K562 (cell line): ENCODE results near the gene DGCR8. TPM values are rescaled to one million over a fixed set of nuclear protein-coding genes. Genes with fewer than 3 reads are reported as not detected.

Source experiments
- ATAC-seq: fragments of 200-7000 bp; cut with Tn5 transposase; 3 replicates; pipeline ENCODE4 v1.9.1; 2020; ENCODE audit warnings: moderate library complexity
- BruUV-seq: library from RNA; stranded (reverse); fragments of 400-500 nt; replicated peaks from 2 replicates; lab custom pipeline; 2021; lab: Mats Ljungman, UMichigan
- CTCF ChIA-PET: fragments of 300-600 bp; formaldehyde crosslinking; extraction: SDS; loops from one replicate; lab custom pipeline; 2021; ENCODE audit warnings: low intra/inter-chr PET ratio; lab: Yijun Ruan, JAX
- POLR2A ChIA-PET: fragments of 300-600, 350-650 bp; sonication (Branson Sonifier 250); formaldehyde crosslinking; extraction: SDS; loops from one replicate; lab custom pipeline; 2021; ENCODE audit warnings: antibody characterized with exemption, inconsistent platforms; lab: Yijun Ruan, JAX
- DNase-seq, 4 experiments: peaks; one replicate each; pipeline versions ENCODE4 v3.0.0 to v3.0.0-alpha.2; 2011 to 2018; ENCODE audit warnings: low spot score in 3 of 4, mixed read lengths in 3 of 4; ENCODE audit errors: extremely low read depth in 1 of 4
- FAIRE-seq: peaks from 2 replicates; lab custom pipeline; 2011; peaks lifted over from hg19 to GRCh38; lab: Jason Lieb, UNC
- H2AFZ ChIP-seq: 2 replicates; pipeline ENCODE4 v1.6.0; 2011; ENCODE audit warnings: low read depth, low read length, control low read depth, inconsistent platforms
- H3K27ac ChIP-seq: fragments of 200-600 bp; 3 replicates; pipeline ENCODE4 v1.8.0; 2011; ENCODE audit warnings: low read depth, mild to moderate bottlenecking, control low read depth, inconsistent platforms, low read length, moderate library complexity, mixed read lengths; ENCODE audit errors: extremely low read depth
- H3K27me3 ChIP-seq, 2 experiments: fragments of 300-600 bp in 1 of 2; 2 replicates in 1 of 2; 3 replicates in 1 of 2; pipeline versions ENCODE4 v1.6.0 to v1.8.0; 2011; ENCODE audit warnings: inconsistent platforms in 2 of 2, low read length in 2 of 2, mild to moderate bottlenecking in 1 of 2, mixed read lengths in 1 of 2, moderate library complexity in 1 of 2; ENCODE audit not compliant: control insufficient read depth in 2 of 2, insufficient read depth in 2 of 2
- H3K36me3 ChIP-seq: fragments of 300-600 bp; 3 replicates; pipeline ENCODE4 v1.8.0; 2011; ENCODE audit warnings: mild to moderate bottlenecking, low read length, inconsistent platforms; ENCODE audit not compliant: control insufficient read depth, insufficient read depth
- H3K4me1 ChIP-seq, 2 experiments: fragments of 200-600 bp in 1 of 2; replicated peaks in 1 of 2; 2 replicates in 1 of 2; 3 replicates in 1 of 2; pipeline versions ENCODE4 v1.5.1 to v1.8.0; 2011; ENCODE audit warnings: inconsistent platforms in 2 of 2, low read length in 2 of 2, mild to moderate bottlenecking in 1 of 2, mixed read lengths in 1 of 2, moderate library complexity in 1 of 2; ENCODE audit not compliant: control insufficient read depth in 2 of 2, insufficient read depth in 2 of 2
- H3K4me2 ChIP-seq: 2 replicates; pipeline ENCODE4 v1.6.1; 2011; ENCODE audit warnings: low read length, control low read depth, inconsistent platforms, mixed read lengths; ENCODE audit not compliant: insufficient read depth
- H3K4me3 ChIP-seq: fragments of 200-600 bp; sonication (generic), shearing (Covaris generic); 2 replicates; pipeline ENCODE4 v1.5.1; 2016; ENCODE audit warnings: control low read depth, inconsistent platforms
- H3K79me2 ChIP-seq: fragments of 200-600 bp; 3 replicates; pipeline ENCODE4 v1.8.0; 2011; ENCODE audit warnings: low read length, inconsistent platforms; ENCODE audit not compliant: control insufficient read depth, insufficient read depth
- H3K9ac ChIP-seq, 2 experiments: 2 replicates each; pipeline versions ENCODE4 v1.6.0 to v1.6.1; 2011; ENCODE audit warnings: low read depth in 2 of 2, low read length in 2 of 2, control low read depth in 1 of 2, inconsistent platforms in 1 of 2, mild to moderate bottlenecking in 1 of 2, mixed read lengths in 1 of 2; ENCODE audit not compliant: insufficient read depth in 1 of 2
- H3K9me1 ChIP-seq: one replicate; pipeline ENCODE4 v1.6.0; 2011; ENCODE audit warnings: inconsistent platforms, mild to moderate bottlenecking, low read length, moderate library complexity; ENCODE audit not compliant: control insufficient read depth, insufficient read depth
- H3K9me3 ChIP-seq: replicated peaks from 2 replicates; pipeline ENCODE4 v1.5.1; 2011; ENCODE audit warnings: low read depth, low read length, inconsistent platforms; ENCODE audit not compliant: control insufficient read depth, insufficient read depth
- H4K20me1 ChIP-seq: replicated peaks from 2 replicates; pipeline ENCODE4 v1.6.1; 2011; ENCODE audit warnings: low read length, inconsistent platforms, mixed read lengths; ENCODE audit not compliant: control insufficient read depth, insufficient read depth
- ATF1 ChIP-seq, 2 experiments: fragments of 450-650 bp in 1 of 2; IDR thresholded peaks; 2 replicates each; pipeline ENCODE4 v1.6.1; 2016; ENCODE audit warnings: missing compliant biosample characterization in 1 of 2, missing genetic modification characterization in 1 of 2
- DPF2 ChIP-seq: fragments of 450-650 bp; IDR thresholded peaks from 2 replicates; pipeline ENCODE4 v1.6.1; 2016
- FOS ChIP-seq: IDR thresholded peaks from 3 replicates; pipeline ENCODE4 v1.6.1; 2011; ENCODE audit not compliant: insufficient read length; ENCODE audit errors: extremely low read depth
- NCOA1 ChIP-seq: fragments of 450-650 bp; IDR thresholded peaks from 2 replicates; pipeline ENCODE4 v1.6.1; 2016; ENCODE audit warnings: low read depth
- RHOXF2B ChIP-seq: fragments of 250-450 bp; sonication (Bioruptor Pico); conservative IDR thresholded peaks from 2 replicates; pipeline ENCODE4 v1.5.1; 2021
- SIRT6 ChIP-seq: IDR thresholded peaks from one replicate; pipeline ENCODE4 v1.6.1; 2012; ENCODE audit warnings: low read depth, mild to moderate bottlenecking, control low read depth, inconsistent platforms, low read length, moderate library complexity
- ZBTB1 ChIP-seq: sonication (generic); formaldehyde crosslinking; IDR thresholded peaks from 2 replicates; pipeline ENCODE4 v1.8.1; 2023; ENCODE audit warnings: missing genetic modification reagents, low read depth, mild to moderate bottlenecking, borderline replicate concordance
- ZKSCAN8 ChIP-seq: fragments of 200-800 bp; sonication (Bioruptor generic); IDR thresholded peaks from 2 replicates; pipeline ENCODE4 v1.6.1; 2016; ENCODE audit warnings: missing genetic modification characterization, missing compliant biosample characterization
- WGBS: fragments of 100-300 bp; shearing (Covaris generic); methylation state at CpG from one replicate; pipeline ENCODE4 v1.1.6; 2016; ENCODE audit warnings: low coverage, mixed read lengths; ENCODE audit not compliant: insufficient coverage; ENCODE audit errors: missing lambda C conversion rate; 5-methylcytosine and 5-hydroxymethylcytosine counted together
- in situ Hi-C: fragments of 300-500 bp; cut with MboI; formaldehyde crosslinking; loops from 4 replicates; pipeline ENCODE4 v1.15.0; 2018; ENCODE audit warnings: inconsistent platforms, mixed read lengths
- intact Hi-C: fragments of 100-400 bp; cut with micrococcal nuclease; formaldehyde crosslinking; loops from 2 replicates; pipeline ENCODE4 v1.14.2; 2022
- polyA plus RNA-seq, 8 experiments: library from polyadenylated mRNA; depleted of rRNA in 4 of 8; stranded (reverse) in 5 of 8; unstranded in 3 of 8; fragments of >200 nt; fragmentation: Nextera tagmentation in 2 of 8; fragmentation: Illumina TruSeq in 1 of 8; extraction: Ambion mirVana in 2 of 8; extraction: Trizol in 1 of 8; gene quantifications; 2 replicates each; pipeline versions ENCODE4 v1.2.1 to v1.2.3, GENCODE V29; 2011 to 2014; ENCODE audit warnings: inconsistent platforms in 1 of 8, missing spikeins in 1 of 8
- total RNA-seq, 7 experiments: library from RNA; depleted of rRNA in 6 of 7; stranded (reverse); fragments of >200 nt in 6 of 7; fragmentation: Illumina TruSeq in 2 of 7; extraction: Trizol in 2 of 7; gene quantifications; 2 replicates each; pipeline versions ENCODE4 v1.2.1 to v1.2.3, GENCODE V29; 2011 to 2021; ENCODE audit warnings: low replicate concordance in 1 of 7
- TF ChIP-seq, protein P1 (sequence below): conservative IDR thresholded peaks from 2 replicates; pipeline ENCODE4 v1.6.1; 2011; ENCODE audit warnings: low read depth, mild to moderate bottlenecking, low read length; ENCODE audit not compliant: control insufficient read depth
- TF ChIP-seq, protein P2 (sequence below): sonication (generic); formaldehyde crosslinking; IDR thresholded peaks from 2 replicates; pipeline ENCODE4 v1.8.1; 2023; ENCODE audit warnings: mild to moderate bottlenecking, missing genetic modification reagents
- TF ChIP-seq, protein P3 (sequence below): fragments of 250-450 bp; sonication (Bioruptor Pico); IDR thresholded peaks from 2 replicates; pipeline ENCODE4 v1.4.0; 2020; ENCODE audit warnings: mild to moderate bottlenecking, moderate library complexity
- TF ChIP-seq, protein P4 (sequence below): fragments of 450-650 bp; IDR thresholded peaks from 2 replicates; pipeline ENCODE4 v1.7.0; 2016; ENCODE audit warnings: borderline replicate concordance
- TF ChIP-seq, protein P5 (sequence below): sonication (generic); formaldehyde crosslinking; IDR thresholded peaks from 2 replicates; pipeline ENCODE4 v1.8.0; 2023; ENCODE audit warnings: mild to moderate bottlenecking, missing genetic modification reagents

DGCR8 gene
- total and polyA plus RNA-seq, 9 of the 15 experiments (the other 6 are each of a cell fraction or from before 2014, with no cell fraction given): 5.9 to 144 (median 80.1) TPM

DNA sequence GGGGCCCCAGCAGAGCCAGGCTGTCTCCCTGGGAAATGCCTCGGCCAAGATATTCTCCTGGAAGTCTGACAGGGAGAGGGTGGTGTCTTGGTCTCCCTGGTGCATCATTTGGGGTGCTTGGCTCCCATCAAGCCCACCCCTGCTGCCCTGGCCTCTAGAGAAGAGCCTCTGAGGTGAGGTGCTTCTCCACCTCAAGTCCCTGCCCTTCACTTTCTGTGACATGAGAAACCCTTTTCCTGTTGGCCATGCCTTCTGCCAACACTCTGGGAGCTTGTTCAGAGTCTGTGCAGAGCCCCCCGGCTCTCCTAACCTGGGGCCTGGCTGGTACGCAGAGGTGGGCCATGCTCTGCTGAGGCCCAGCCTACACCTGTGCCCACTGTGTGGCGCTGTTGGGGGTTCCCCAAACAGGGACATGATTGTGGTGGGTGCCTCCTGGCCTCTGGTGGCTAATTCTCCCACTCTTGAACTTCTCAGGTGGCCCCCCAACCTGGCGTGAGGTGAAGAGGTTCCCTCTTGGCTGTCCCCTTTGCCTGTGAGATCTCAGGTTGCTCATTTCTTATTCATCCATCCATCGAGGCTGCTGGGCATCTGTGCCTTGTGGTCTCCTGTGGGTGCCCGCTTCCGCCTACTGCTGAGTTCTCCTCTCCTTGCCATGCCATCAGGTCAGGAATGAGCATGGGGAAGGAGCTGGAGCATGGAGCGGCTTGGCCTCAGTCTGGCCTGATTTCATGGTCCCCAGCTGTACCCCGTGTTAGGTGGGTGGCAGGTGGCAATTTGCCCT is 19.2 kb upstream of the DGCR8 start:
- ChIA-PET CTCF (no interaction called here), POLR2A (interaction anchor here (0.5 to 5.0 kb wide), 12 partner anchors 9 to 1560 kb away, joined by 3 to 77 read pairs (median 6); partner anchors contain the start of genes RANBP1 and TRMT2A)
- Histone ChIP-seq H3K79me2 (peaks cover 16% of the 10 kb centered on the region; the same call in 2 of the 3 replicates), H3K4me1 (peaks cover 28 to 85% of the 10 kb centered on the region in 2 experiments), H3K9me1 (peaks cover 28% of the 10 kb centered on the region), H3K36me3 (peaks cover 71% of the 10 kb centered on the region), H3K9ac (peak overlapping the region in 1 of 2 experiments; percentile 80; a peak in 2 of 4 replicates), H4K20me1 (peaks cover 22% of the 10 kb centered on the region; the same call in 1 of the 2 replicates), H3K4me3 (no peak overlapping the region), H3K27ac (no peak overlapping the region), H2AFZ (no peak overlapping the region), H3K4me2 (no peak overlapping the region), H3K9me3 (no peaks in the 10 kb centered on the region), H3K27me3 (no peaks in the 10 kb centered on the region)
- WGBS: 90% methylated on average over 10 of the region's 10 CpGs
- no TSS peak for BruUV-seq
- no peak for ATAC-seq
- FAIRE-seq: no peak
- in situ Hi-C loops (no loop called here), intact Hi-C loops (no loop called here)
- peak in 1 of 4 experiments; percentile 53 for DNase-seq
- TF ChIP-seq DPF2 (no peak), NCOA1 (no peak), RHOXF2B (CRISPR knock-in tag) (no peak), FOS (no peak), ATF1 (CRISPR knock-in tag; IDR thresholded peaks at IDR 0.05) (peak; percentile 23; the same call in 1 of the 2 replicates), ATF1 (tag; IDR thresholded peaks at IDR 0.05) (no peak), ZBTB1 (CRISPR knock-in tag) (no peak), ZKSCAN8 (no peak), SIRT6 (no peak)
- TF ChIP-seq, protein P1, sequence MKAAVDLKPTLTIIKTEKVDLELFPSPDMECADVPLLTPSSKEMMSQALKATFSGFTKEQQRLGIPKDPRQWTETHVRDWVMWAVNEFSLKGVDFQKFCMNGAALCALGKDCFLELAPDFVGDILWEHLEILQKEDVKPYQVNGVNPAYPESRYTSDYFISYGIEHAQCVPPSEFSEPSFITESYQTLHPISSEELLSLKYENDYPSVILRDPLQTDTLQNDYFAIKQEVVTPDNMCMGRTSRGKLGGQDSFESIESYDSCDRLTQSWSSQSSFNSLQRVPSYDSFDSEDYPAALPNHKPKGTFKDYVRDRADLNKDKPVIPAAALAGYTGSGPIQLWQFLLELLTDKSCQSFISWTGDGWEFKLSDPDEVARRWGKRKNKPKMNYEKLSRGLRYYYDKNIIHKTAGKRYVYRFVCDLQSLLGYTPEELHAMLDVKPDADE: no peak
- TF ChIP-seq, protein P2, sequence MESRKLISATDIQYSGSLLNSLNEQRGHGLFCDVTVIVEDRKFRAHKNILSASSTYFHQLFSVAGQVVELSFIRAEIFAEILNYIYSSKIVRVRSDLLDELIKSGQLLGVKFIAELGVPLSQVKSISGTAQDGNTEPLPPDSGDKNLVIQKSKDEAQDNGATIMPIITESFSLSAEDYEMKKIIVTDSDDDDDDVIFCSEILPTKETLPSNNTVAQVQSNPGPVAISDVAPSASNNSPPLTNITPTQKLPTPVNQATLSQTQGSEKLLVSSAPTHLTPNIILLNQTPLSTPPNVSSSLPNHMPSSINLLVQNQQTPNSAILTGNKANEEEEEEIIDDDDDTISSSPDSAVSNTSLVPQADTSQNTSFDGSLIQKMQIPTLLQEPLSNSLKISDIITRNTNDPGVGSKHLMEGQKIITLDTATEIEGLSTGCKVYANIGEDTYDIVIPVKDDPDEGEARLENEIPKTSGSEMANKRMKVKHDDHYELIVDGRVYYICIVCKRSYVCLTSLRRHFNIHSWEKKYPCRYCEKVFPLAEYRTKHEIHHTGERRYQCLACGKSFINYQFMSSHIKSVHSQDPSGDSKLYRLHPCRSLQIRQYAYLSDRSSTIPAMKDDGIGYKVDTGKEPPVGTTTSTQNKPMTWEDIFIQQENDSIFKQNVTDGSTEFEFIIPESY: no peak
- TF ChIP-seq, protein P3, sequence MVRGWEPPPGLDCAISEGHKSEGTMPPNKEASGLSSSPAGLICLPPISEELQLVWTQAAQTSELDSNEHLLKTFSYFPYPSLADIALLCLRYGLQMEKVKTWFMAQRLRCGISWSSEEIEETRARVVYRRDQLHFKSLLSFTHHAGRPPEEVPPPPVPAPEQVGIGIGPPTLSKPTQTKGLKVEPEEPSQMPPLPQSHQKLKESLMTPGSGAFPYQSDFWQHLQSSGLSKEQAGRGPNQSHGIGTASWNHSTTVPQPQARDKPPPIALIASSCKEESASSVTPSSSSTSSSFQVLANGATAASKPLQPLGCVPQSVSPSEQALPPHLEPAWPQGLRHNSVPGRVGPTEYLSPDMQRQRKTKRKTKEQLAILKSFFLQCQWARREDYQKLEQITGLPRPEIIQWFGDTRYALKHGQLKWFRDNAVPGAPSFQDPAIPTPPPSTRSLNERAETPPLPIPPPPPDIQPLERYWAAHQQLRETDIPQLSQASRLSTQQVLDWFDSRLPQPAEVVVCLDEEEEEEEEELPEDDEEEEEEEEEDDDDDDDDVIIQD (CRISPR knock-in tag): no peak
- TF ChIP-seq, protein P4, sequence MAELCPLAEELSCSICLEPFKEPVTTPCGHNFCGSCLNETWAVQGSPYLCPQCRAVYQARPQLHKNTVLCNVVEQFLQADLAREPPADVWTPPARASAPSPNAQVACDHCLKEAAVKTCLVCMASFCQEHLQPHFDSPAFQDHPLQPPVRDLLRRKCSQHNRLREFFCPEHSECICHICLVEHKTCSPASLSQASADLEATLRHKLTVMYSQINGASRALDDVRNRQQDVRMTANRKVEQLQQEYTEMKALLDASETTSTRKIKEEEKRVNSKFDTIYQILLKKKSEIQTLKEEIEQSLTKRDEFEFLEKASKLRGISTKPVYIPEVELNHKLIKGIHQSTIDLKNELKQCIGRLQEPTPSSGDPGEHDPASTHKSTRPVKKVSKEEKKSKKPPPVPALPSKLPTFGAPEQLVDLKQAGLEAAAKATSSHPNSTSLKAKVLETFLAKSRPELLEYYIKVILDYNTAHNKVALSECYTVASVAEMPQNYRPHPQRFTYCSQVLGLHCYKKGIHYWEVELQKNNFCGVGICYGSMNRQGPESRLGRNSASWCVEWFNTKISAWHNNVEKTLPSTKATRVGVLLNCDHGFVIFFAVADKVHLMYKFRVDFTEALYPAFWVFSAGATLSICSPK: no peak
- TF ChIP-seq, protein P5, sequence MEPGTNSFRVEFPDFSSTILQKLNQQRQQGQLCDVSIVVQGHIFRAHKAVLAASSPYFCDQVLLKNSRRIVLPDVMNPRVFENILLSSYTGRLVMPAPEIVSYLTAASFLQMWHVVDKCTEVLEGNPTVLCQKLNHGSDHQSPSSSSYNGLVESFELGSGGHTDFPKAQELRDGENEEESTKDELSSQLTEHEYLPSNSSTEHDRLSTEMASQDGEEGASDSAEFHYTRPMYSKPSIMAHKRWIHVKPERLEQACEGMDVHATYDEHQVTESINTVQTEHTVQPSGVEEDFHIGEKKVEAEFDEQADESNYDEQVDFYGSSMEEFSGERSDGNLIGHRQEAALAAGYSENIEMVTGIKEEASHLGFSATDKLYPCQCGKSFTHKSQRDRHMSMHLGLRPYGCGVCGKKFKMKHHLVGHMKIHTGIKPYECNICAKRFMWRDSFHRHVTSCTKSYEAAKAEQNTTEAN (CRISPR knock-in tag): no peak
